Mesenchymal stem cell (in vitro differentiated cells and primary cell): ENCODE data around the gene DHCR24.

Experiments
- DNase-seq: peaks from one replicate; pipeline ENCODE4 v3.0.0-alpha.2; 2013
- H2AFZ ChIP-seq: one replicate; pipeline ENCODE4 v1.6.1; 2013; ENCODE audit warnings: low read depth, mild to moderate bottlenecking, control low read depth, inconsistent platforms, low read length, moderate library complexity
- H2AK5ac ChIP-seq: 2 replicates; pipeline ENCODE4 v1.6.1; 2013; ENCODE audit warnings: low read length, moderate library complexity, mild to moderate bottlenecking, inconsistent platforms; ENCODE audit not compliant: severe bottlenecking
- H2BK120ac ChIP-seq: one replicate; pipeline ENCODE4 v1.6.1; 2013; ENCODE audit warnings: low read depth, mild to moderate bottlenecking, inconsistent platforms, low read length, moderate library complexity
- H2BK12ac ChIP-seq, 2 experiments: one replicate each; pipeline ENCODE4 v1.6.1; 2013; ENCODE audit warnings: inconsistent platforms in 2 of 2, low read length in 2 of 2, mild to moderate bottlenecking in 2 of 2, moderate library complexity in 2 of 2, control low read depth in 1 of 2
- H2BK15ac ChIP-seq: one replicate; pipeline ENCODE4 v1.6.1; 2013; ENCODE audit warnings: mild to moderate bottlenecking, low read depth, inconsistent platforms; ENCODE audit not compliant: poor library complexity, severe bottlenecking
- H2BK5ac ChIP-seq: 2 replicates; pipeline ENCODE4 v1.6.1; 2013; ENCODE audit warnings: low read depth, mild to moderate bottlenecking, low read length, control low read depth, inconsistent platforms; ENCODE audit not compliant: poor library complexity, severe bottlenecking
- H3K14ac ChIP-seq, 2 experiments: one replicate each; pipeline ENCODE4 v1.6.1; 2013; ENCODE audit warnings: inconsistent platforms in 2 of 2, low read length in 2 of 2, control low read depth in 1 of 2, mild to moderate bottlenecking in 1 of 2, moderate library complexity in 1 of 2
- H3K18ac ChIP-seq, 2 experiments: one replicate each; pipeline ENCODE4 v1.6.1; 2013; ENCODE audit warnings: inconsistent platforms in 2 of 2, low read length in 2 of 2, control low read depth in 1 of 2, low read depth in 1 of 2, mild to moderate bottlenecking in 1 of 2
- H3K23ac ChIP-seq, 2 experiments: one replicate each; pipeline ENCODE4 v1.6.1; 2013; ENCODE audit warnings: inconsistent platforms in 2 of 2, low read length in 2 of 2, mild to moderate bottlenecking in 2 of 2, moderate library complexity in 2 of 2, control low read depth in 1 of 2
- H3K27ac ChIP-seq: 2 replicates; pipeline ENCODE4 v1.5.1; 2013; ENCODE audit warnings: mild to moderate bottlenecking, moderate library complexity, low read length, control low read depth, inconsistent platforms; ENCODE audit not compliant: poor library complexity, severe bottlenecking
- H3K27me3 ChIP-seq, 2 experiments: 2 replicates each; pipeline versions ENCODE4 v1.6.1 to v1.7.0; 2013; ENCODE audit warnings: low read length in 2 of 2, mild to moderate bottlenecking in 2 of 2, moderate library complexity in 2 of 2, control low read depth in 1 of 2, inconsistent platforms in 1 of 2; ENCODE audit not compliant: control insufficient read depth in 1 of 2, insufficient read depth in 1 of 2
- H3K36me3 ChIP-seq, 2 experiments: 2 replicates each; pipeline versions ENCODE4 v1.6.1 to v1.7.0; 2013; ENCODE audit warnings: low read length in 2 of 2, control low read depth in 1 of 2, inconsistent platforms in 1 of 2, low read depth in 1 of 2, mild to moderate bottlenecking in 1 of 2; ENCODE audit not compliant: insufficient read depth in 2 of 2, control insufficient read depth in 1 of 2
- H3K4ac ChIP-seq, 2 experiments: one replicate each; pipeline ENCODE4 v1.6.1; 2013; ENCODE audit warnings: inconsistent platforms in 2 of 2, low read length in 2 of 2, mild to moderate bottlenecking in 2 of 2, moderate library complexity in 2 of 2, control low read depth in 1 of 2, low read depth in 1 of 2
- H3K4me1 ChIP-seq: 2 replicates; pipeline ENCODE4 v1.6.1; 2013; ENCODE audit warnings: low read depth, low read length, control low read depth; ENCODE audit not compliant: control insufficient read depth, insufficient read depth
- H3K4me2 ChIP-seq: 2 replicates; pipeline ENCODE4 v1.6.1; 2013; ENCODE audit warnings: low read length, mild to moderate bottlenecking, inconsistent platforms; ENCODE audit not compliant: poor library complexity, severe bottlenecking
- H3K4me3 ChIP-seq, 2 experiments: 2 replicates each; pipeline versions ENCODE4 v1.5.1 to v1.7.0; 2013; ENCODE audit warnings: low read length in 2 of 2, mild to moderate bottlenecking in 2 of 2, control low read depth in 1 of 2, low read depth in 1 of 2; ENCODE audit not compliant: insufficient read depth in 1 of 2
- H3K79me1 ChIP-seq: replicated peaks from 2 replicates; pipeline ENCODE4 v1.6.1; 2013; ENCODE audit warnings: mild to moderate bottlenecking, control low read depth, low read length, inconsistent platforms; ENCODE audit not compliant: poor library complexity, severe bottlenecking
- H3K9ac ChIP-seq: 2 replicates; pipeline ENCODE4 v1.7.0; 2013; ENCODE audit warnings: mild to moderate bottlenecking, low read length, moderate library complexity
- H3K9me3 ChIP-seq: 2 replicates; pipeline ENCODE4 v1.7.0; 2013; ENCODE audit warnings: mild to moderate bottlenecking, low read length; ENCODE audit not compliant: control insufficient read depth
- H4K8ac ChIP-seq: one replicate; pipeline ENCODE4 v1.6.1; 2013; ENCODE audit warnings: inconsistent platforms, mild to moderate bottlenecking, low read length, moderate library complexity
- H4K91ac ChIP-seq: one replicate; pipeline ENCODE4 v1.6.1; 2013; ENCODE audit warnings: mild to moderate bottlenecking, low read length, inconsistent platforms
- WGBS: methylation state at CpG from one replicate; pipeline ENCODE4 v1.1.7; 2013; ENCODE audit warnings: mixed read lengths; 5-methylcytosine and 5-hydroxymethylcytosine counted together

The DHCR24 gene

GRCh38 chr1:54885807-54886723, 930 bp downstream of the DHCR24 start:
- H2BK5ac ChIP-seq, result no peak overlapping the region
- H2BK120ac ChIP-seq, result no peak overlapping the region
- no peak overlapping the region for H2AFZ ChIP-seq
- peak overlapping the region in 1 of 2 experiments; percentile 98 for H3K18ac ChIP-seq
- peak overlapping the region; percentile 76 for H3K9ac ChIP-seq
- peaks cover 12 to 23% of the 10 kb centered on the region in 2 experiments for H3K36me3 ChIP-seq
- H3K23ac ChIP-seq, result peak overlapping the region in 1 of 2 experiments; percentile 100
- H3K4me1 ChIP-seq, result peaks cover 30% of the 10 kb centered on the region
- no peak overlapping the region for H2AK5ac ChIP-seq
- peak overlapping the region; percentile 44 for H4K91ac ChIP-seq
- peak overlapping the region in 1 of 2 experiments; percentile 0 for H3K14ac ChIP-seq
- H2BK15ac ChIP-seq, result no peak overlapping the region
- H2BK12ac ChIP-seq, result peak overlapping the region in 1 of 2 experiments; percentile 72
- no peak overlapping the region for H4K8ac ChIP-seq
- H3K9me3 ChIP-seq, result no peaks in the 10 kb centered on the region
- H3K27ac ChIP-seq, result peak overlapping the region; percentile 31
- H3K4ac ChIP-seq, result peak overlapping the region in 1 of 2 experiments; percentile 86
- peaks cover 9% of the 10 kb centered on the region for H3K79me1 ChIP-seq
- 10% methylated on average over 24 of the region's 24 CpGs for WGBS
- DNase-seq, result peak; percentile 39
- peak overlapping the region; percentile 58 for H3K4me2 ChIP-seq
- peak overlapping the region; percentile 87 to 94 for H3K4me3 ChIP-seq
- no peaks in the 10 kb centered on the region for H3K27me3 ChIP-seq

- H2BK120ac ChIP-seq, result no peak overlapping the region
- no peak overlapping the region for H2BK15ac ChIP-seq
- H4K91ac ChIP-seq, result peak overlapping the region; percentile 56
- H2BK12ac ChIP-seq, result peak overlapping the region in 1 of 2 experiments; percentile 15
- no peaks in the 10 kb centered on the region for H3K27me3 ChIP-seq
- peaks cover 18 to 24% of the 10 kb centered on the region in 2 experiments for H3K36me3 ChIP-seq
- no peak overlapping the region for H3K23ac ChIP-seq
- H3K9ac ChIP-seq, result no peak overlapping the region
- H3K4ac ChIP-seq, result no peak overlapping the region
- no peak overlapping the region for H2BK5ac ChIP-seq
- 74% methylated on average over 3 of the region's 4 CpGs for WGBS
- peak overlapping the region; percentile 61 for H4K8ac ChIP-seq
- DNase-seq, result no peak
- no peak overlapping the region for H3K14ac ChIP-seq
- no peak overlapping the region for H2AFZ ChIP-seq
- H3K18ac ChIP-seq, result peak overlapping the region in 1 of 2 experiments; percentile 98
- peak overlapping the region; percentile 31 for H3K27ac ChIP-seq
- peak overlapping the region; percentile 61 for H2AK5ac ChIP-seq
- peak overlapping the region; percentile 87 to 94 for H3K4me3 ChIP-seq
- peaks cover 30% of the 10 kb centered on the region for H3K4me1 ChIP-seq
- H3K9me3 ChIP-seq, result no peaks in the 10 kb centered on the region
- peak overlapping the region; percentile 58 for H3K4me2 ChIP-seq
- peaks cover 9% of the 10 kb centered on the region for H3K79me1 ChIP-seq
Observed at GRCh38 chr1:54885237-54885679, 1.7 kb downstream of the DHCR24 start.

GRCh38 chr1:54884768-54885167, 2.2 kb downstream of the DHCR24 start:
- no peak overlapping the region for H2BK5ac ChIP-seq

DNA sequence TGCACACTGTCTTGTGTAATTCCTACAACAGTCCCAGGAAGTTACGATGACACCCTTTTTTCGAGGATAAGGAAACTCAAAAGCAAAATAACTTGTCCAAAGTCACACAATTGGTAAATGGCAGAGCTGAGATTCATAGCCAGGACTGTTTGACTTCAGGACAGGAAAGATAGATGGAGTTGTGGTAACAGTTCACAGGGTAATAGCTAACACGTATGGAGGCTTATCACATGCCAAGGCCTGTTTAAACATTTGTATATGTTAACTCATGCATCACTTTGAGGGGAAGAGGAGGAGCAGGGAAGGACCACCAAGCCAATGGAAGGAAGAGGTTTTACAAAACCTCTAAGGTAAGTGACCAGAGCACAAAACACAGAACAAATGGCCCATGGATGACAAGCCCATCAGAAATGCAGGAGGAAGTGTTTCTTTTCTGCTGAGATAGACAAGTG, 2.8 kb downstream of the DHCR24 start:
- DNase-seq, result peak; percentile 44
- H3K27ac ChIP-seq, result peak overlapping the region; percentile 19
- no peak overlapping the region for H2BK120ac ChIP-seq
- no peak overlapping the region for H2BK12ac ChIP-seq
- H2AFZ ChIP-seq, result no peak overlapping the region
- no peak overlapping the region for H2AK5ac ChIP-seq
- no peak overlapping the region for H4K8ac ChIP-seq
- H3K23ac ChIP-seq, result no peak overlapping the region
- H3K9ac ChIP-seq, result peak overlapping the region; percentile 34
- H3K9me3 ChIP-seq, result no peaks in the 10 kb centered on the region
- no peak overlapping the region for H3K18ac ChIP-seq
- peaks cover 19 to 29% of the 10 kb centered on the region in 2 experiments for H3K36me3 ChIP-seq
- H4K91ac ChIP-seq, result no peak overlapping the region
- H3K14ac ChIP-seq, result no peak overlapping the region
- peaks cover 30% of the 10 kb centered on the region for H3K4me1 ChIP-seq
- H2BK5ac ChIP-seq, result no peak overlapping the region
- peak overlapping the region; percentile 58 for H3K4me2 ChIP-seq
- no peaks in the 10 kb centered on the region for H3K27me3 ChIP-seq
- no peak overlapping the region for H2BK15ac ChIP-seq
- H3K4ac ChIP-seq, result peak overlapping the region in 1 of 2 experiments; percentile 13
- WGBS, result 32% methylated on average over 3 of the region's 3 CpGs
- peak overlapping the region in 1 of 2 experiments; percentile 94 for H3K4me3 ChIP-seq
- H3K79me1 ChIP-seq, result peaks cover 9% of the 10 kb centered on the region

More at GRCh38 chr1:54884768-54885167, 2.2 kb downstream of the DHCR24 start:
- Histone ChIP-seq H3K27me3 (no peaks in the 10 kb centered on the region), H2AFZ (no peak overlapping the region), H4K8ac (peak overlapping the region; percentile 61), H3K27ac (peak overlapping the region; percentile 31), H3K79me1 (peaks cover 9% of the 10 kb centered on the region), H4K91ac (peak overlapping the region; percentile 56), H2BK15ac (no peak overlapping the region), H3K9ac (no peak overlapping the region), H3K14ac (no peak overlapping the region), H3K36me3 (peaks cover 19 to 28% of the 10 kb centered on the region in 2 experiments), H3K4me1 (peaks cover 30% of the 10 kb centered on the region), H2BK120ac (no peak overlapping the region), H3K18ac (peak overlapping the region; percentile 15 to 18), H3K9me3 (no peaks in the 10 kb centered on the region), H3K4me2 (peak overlapping the region; percentile 58), H3K4me3 (peak overlapping the region in 1 of 2 experiments; percentile 94), H2AK5ac (peak overlapping the region; percentile 61), H2BK12ac (no peak overlapping the region), H3K23ac (no peak overlapping the region), H3K4ac (peak overlapping the region in 1 of 2 experiments; percentile 13)
- WGBS, result 61% methylated on average over 3 of the region's 3 CpGs
- DNase-seq, result no peak
